ENCODE measurements around the gene KRT2.

KRT2 gene

GRCh38 chr12:52617403-52617785 lies 34.6 kb downstream of the KRT2 start:
- no peak for DNase-seq (ENCODE audit: low read depth in 2 of 3, low spot score in 2 of 3)

- no peak for DNase-seq (ENCODE audit: low read depth in 2 of 3, low spot score in 2 of 3)
These were observed 35.2 kb downstream of the KRT2 start for GRCh38 chr12:52616680-52617402.

- no peak for DNase-seq (ENCODE audit: low read depth in 2 of 3, low spot score in 2 of 3)
These were observed 36.1 kb downstream of the KRT2 start for GRCh38 chr12:52615912-52616311.

DNA sequence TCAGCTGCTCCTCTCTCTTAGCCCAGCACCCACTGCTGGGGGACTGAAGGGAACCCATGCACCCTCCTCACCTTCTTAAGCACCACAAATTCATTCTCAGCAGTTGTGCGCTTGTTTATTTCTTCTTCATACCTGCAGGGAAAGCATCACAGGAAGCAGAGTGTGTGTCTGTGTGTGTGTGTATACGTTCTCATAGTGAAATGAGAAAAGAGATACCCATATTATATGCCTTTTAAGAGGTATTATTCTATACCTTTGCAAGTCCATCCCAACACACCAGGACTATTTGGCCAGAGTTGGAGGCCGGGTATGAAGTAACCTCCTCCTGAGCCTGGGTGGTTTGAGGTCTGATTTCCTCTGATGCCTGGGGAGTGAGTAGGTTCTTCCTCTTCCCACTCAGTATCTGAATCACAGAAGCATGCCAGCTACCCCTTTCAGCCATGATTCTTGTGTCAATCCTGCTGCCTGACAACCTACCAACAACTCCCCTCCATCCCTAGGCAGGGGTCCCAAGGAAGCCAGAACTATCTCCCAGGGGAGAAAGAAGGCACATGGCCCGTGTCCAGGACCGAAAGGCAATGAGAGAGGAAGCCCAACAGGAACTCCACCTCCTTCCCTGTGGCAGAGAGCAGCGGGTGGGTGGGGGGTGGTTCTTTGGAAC lies 36.7 kb downstream of the KRT2 start:
- DNase-seq (ENCODE audit: low read depth in 2 of 3, low spot score in 2 of 3), result no peak

DNA sequence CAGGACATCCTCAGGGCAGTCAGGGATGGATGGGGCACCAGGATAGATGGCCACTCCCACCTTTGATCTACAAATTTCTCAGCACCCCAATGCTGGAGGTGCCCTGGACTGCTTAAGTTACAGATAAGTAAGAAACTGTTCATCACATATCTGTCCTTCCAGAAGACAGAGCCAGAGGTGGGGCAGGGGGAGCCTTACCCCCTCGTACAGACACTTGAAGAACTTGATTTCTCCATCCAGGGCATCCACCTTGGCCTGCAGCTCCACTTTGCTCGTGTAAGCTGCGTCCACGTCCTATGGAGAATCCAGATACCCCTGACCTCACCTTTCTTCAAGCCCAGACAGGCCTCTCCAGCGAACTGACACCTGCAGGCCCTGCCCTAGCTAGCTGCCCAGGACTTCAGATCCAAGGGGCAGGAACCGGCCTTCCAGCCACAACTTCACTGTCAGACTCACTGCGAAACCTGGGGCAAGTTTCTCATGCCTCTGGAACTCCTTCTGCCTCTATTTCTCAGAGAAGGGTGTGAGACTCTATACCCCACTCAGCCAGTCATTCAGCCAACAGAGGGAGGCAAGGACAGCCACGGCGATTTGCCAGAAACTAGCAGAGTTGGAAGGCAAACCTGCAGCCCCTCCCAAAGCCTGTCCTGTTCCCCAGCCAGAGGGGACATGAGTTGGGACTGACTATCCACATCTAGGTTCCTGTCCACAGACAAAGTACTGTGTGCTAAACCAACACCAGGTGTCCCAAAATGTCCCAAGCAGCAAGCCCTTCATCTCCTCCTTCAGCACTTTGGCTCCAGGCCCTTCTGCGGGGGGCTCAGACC lies 37.4 kb downstream of the KRT2 start:
- no peak for DNase-seq (ENCODE audit: low read depth in 2 of 3, low spot score in 2 of 3)

GRCh38 chr12:52613384-52614030 lies 38.5 kb downstream of the KRT2 start:
- no peak for DNase-seq (ENCODE audit: low read depth in 2 of 3, low spot score in 2 of 3)

GRCh38 chr12:52612431-52613383 lies 39.3 kb downstream of the KRT2 start:
- DNase-seq (ENCODE audit: low read depth in 2 of 3, low spot score in 2 of 3), result no peak

DNA sequence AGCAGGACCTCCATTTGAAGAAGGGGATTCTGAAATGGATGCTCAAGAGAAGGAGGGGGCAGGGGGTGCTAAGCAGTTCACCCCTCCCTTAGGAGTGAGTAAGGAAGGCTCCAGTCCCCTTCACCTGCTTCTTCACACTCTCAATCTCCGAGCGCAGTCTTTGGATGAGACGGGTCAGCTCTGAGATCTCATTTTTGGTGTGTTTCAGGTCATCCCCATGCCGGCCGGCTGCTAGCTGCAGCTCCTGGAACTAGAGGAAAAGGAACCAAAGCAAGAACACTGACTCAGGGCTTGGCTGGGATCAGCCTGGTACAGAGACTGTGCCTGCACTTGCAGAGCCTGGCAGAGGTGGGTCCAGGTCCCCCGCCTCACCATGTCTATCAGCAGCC lies 40.9 kb downstream of the KRT2 start:
- no peak for DNase-seq (ENCODE audit: low read depth in 2 of 3, low spot score in 2 of 3)

DNA sequence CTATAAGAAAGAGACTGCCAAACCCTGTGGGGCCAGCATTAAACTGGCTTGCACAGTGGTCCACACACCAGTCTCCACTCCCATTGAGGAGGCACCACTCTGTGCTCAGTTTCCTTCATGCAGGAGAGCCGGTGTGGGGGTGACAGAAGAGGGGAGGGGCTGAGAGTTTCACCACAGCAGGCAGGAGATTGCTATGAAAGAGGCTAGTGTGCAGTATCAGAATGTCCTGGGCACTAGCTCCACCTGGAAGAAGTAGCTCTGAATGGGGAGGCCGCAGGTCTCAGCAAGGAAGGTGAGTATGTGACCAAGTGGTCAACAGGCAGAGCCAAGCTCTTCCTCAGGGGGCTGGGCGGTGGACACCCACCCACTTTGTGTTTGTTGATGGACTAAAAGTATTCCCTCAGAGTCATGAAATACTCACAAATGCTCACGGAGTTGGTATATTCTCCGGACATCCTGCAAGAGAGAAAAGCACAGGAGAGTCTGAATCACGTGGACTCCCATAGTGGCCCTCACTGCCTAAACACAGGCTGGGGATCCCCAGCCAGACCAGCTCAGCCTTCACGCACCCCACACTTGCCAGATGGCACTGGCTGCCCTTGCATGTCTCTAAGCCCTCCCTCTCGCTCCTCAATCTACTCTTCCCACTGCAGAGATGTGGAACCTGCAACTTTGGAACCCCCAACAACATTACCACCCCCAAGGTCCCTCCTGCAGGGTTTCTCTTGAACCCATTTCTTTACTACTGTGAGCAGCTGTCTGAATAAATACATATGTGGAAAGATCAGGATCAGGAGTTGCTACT lies 43.0 kb downstream of the KRT2 start:
- no peak for DNase-seq (ENCODE audit: low read depth in 2 of 3, low spot score in 2 of 3)

GRCh38 chr12:52608161-52608560 lies 43.9 kb downstream of the KRT2 start:
- no peak for DNase-seq (ENCODE audit: low read depth in 2 of 3, low spot score in 2 of 3)

DNA sequence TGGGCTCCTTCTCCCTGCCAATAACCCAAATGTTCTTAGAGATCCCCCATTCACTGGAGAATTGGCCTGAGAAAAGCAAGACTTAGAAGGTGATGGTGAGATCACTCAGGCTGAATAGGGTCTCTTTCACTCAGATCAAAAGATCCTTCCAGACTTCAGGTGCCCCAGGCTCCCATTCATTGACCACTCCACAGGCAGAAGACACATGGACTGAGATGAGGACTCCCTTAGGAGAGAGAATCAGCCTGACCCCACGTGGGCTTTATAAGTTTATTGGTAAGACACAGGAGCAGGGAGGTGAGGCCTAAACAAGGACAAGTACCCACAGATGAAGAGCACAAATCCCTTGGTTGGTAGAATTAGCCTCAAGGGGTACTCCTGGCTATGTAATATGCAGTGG lies 44.7 kb downstream of the KRT2 start:
- DNase-seq (ENCODE audit: low read depth in 2 of 3, low spot score in 2 of 3), result no peak

DNA sequence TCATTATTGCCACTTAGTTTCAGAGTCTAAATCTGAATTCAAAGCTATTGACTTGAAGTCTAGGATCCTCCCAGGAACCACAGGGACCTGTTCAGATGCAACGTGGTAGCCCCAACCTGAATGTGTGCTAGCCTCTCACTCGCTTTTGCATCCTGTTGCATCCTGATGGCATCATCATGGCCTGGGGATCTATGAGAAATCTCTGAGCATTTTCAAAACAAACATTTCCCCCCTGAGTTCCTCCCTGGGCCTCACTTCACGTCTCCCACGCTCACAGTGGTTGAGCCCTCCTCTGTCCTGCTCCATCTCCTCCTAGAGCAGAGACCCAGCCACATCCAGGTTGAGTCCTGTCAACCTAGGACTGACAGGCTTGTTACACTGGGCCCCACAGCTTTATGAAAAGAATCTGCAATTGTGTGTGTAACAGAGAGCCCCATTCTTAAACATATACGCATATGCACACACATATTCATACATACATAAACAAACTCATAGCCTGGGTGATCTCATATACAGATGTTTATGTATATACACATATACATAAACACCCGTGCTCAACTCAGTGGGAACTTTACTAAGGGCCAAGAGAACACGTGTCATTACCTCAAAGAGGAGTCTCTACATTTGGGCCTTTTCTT lies 45.3 kb downstream of the KRT2 start:
- no peak for DNase-seq (ENCODE audit: low read depth in 2 of 3, low spot score in 2 of 3)

GRCh38 chr12:52606096-52606495 lies 45.9 kb downstream of the KRT2 start:
- DNase-seq (ENCODE audit: low read depth in 2 of 3, low spot score in 2 of 3), result no peak

DNA sequence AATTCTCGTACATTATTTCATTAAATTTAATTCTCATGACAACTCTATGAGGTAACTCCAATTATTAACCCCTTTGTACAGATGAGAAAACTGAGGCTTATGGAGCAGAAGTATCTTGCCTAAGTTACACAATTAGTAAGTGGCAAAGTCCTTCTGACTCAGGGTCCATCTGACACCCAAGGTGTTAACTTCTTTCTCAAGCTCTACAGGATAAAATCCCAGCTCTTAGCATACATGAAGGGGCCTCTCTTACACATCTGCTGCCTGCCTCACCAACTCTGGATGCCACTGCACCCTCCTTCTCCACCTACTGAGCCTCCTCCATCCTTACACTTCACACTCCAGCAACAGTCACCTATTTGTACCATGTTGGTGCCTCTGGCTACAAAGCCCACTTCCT lies 46.5 kb downstream of the KRT2 start:
- DNase-seq (ENCODE audit: low read depth in 2 of 3, low spot score in 2 of 3), result no peak

GRCh38 chr12:52604859-52605258 lies 47.2 kb downstream of the KRT2 start:
- DNase-seq (ENCODE audit: low read depth in 2 of 3, low spot score in 2 of 3), result no peak

GRCh38 chr12:52603314-52603713 lies 48.7 kb downstream of the KRT2 start:
- no peak for DNase-seq (ENCODE audit: low read depth in 2 of 3, low spot score in 2 of 3)

- no peak for DNase-seq (ENCODE audit: low read depth in 2 of 3, low spot score in 2 of 3)
These were observed 49.5 kb downstream of the KRT2 start for GRCh38 chr12:52602552-52602951.

DNA sequence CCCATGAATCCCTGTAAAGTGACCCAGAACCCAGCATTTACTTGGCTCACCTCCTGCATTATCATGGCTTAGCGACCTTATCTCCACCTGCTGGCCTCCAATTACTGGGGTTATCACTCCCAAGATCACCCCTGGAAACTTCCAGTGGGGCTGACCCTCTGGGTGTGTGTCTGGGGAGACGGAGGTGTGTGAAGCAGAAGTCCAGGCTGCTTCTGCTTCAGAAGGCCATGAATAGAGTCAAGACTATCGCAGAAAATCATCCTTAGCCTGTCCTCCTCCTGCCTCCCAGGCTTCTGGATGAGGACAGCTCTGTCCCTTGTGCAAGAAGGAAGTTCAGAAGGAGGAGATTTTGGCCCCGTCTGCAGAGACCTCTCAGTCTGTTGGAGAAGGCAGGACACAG lies 50.3 kb downstream of the KRT2 start:
- DNase-seq (ENCODE audit: low read depth in 2 of 3, low spot score in 2 of 3), result no peak

DNA sequence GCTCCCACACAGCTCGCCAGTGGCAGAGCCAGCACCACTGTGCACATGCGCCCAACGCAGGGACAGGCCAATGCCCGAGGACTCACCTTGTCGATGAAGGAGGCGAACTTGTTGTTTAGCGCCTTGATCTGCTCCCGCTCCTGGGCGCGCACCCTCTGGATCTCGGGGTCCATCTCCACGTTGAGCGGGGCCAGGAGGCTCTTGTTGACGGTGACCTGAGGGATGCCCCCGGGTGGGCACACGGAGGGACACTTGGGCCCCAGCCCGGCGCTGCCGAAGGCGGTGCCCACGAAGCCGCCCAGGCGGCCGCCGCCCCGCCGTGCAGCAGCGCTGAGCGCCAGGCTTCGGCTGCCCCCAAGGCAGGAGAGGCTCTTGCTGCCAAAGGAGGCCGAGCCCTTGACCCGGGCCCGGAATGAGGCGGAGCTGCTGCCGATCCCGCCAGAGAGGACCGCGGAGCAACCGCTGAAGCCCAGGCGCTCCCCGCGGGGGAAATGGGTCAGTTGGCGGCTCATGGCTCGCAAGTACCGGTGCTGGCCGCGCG lies 51.0 kb downstream of the KRT2 start, which contains the start of gene KRT72:
Gene KRT72, minus strand, starts transcription at position 523 of the 541 bp plus-strand sequence. Its CDS starts 11 bp downstream, at position 512.
- no peak for DNase-seq (ENCODE audit: low read depth in 2 of 3, low spot score in 2 of 3)

Measured in activated CD8-positive, alpha-beta memory T cell treated with anti-CD3 and anti-CD28 coated beads for 48 hours (primary cell).